BLaER1 (cell line): Measurements from ENCODE around the gene PRPH2.
A peak's percentile ranks its signal among the peaks of the same experiment; 100 is the strongest.

Source experiments
- H3K27ac ChIP-seq: shearing (Covaris generic); formaldehyde crosslinking; 2 replicates; pipeline ENCODE4 v1.8.1; 2022
- H3K27me3 ChIP-seq: shearing (Covaris generic); formaldehyde crosslinking; 2 replicates; pipeline ENCODE4 v1.8.1; 2022
- H3K36me3 ChIP-seq: shearing (Covaris generic); formaldehyde crosslinking; 2 replicates; pipeline ENCODE4 v1.8.1; 2022
- H3K4me1 ChIP-seq: shearing (Covaris generic); formaldehyde crosslinking; 2 replicates; pipeline ENCODE4 v1.8.1; 2022
- H3K4me2 ChIP-seq: shearing (Covaris generic); formaldehyde crosslinking; 2 replicates; pipeline ENCODE4 v1.8.1; 2022
- H3K4me3 ChIP-seq: shearing (Covaris generic); formaldehyde crosslinking; 2 replicates; pipeline ENCODE4 v1.8.1; 2022
- H3K9ac ChIP-seq: shearing (Covaris generic); formaldehyde crosslinking; 2 replicates; pipeline ENCODE4 v1.8.1; 2022
- H3K9me3 ChIP-seq: shearing (Covaris generic); formaldehyde crosslinking; 2 replicates; pipeline ENCODE4 v1.8.1; 2022
- H4K20me1 ChIP-seq: shearing (Covaris generic); formaldehyde crosslinking; 2 replicates; pipeline ENCODE4 v1.8.1; 2022
- Cebpa-rat ChIP-seq: shearing (Covaris generic); IDR thresholded peaks from 2 replicates; pipeline ENCODE4 v1.8.1; 2022

The PRPH2 gene

DNA sequence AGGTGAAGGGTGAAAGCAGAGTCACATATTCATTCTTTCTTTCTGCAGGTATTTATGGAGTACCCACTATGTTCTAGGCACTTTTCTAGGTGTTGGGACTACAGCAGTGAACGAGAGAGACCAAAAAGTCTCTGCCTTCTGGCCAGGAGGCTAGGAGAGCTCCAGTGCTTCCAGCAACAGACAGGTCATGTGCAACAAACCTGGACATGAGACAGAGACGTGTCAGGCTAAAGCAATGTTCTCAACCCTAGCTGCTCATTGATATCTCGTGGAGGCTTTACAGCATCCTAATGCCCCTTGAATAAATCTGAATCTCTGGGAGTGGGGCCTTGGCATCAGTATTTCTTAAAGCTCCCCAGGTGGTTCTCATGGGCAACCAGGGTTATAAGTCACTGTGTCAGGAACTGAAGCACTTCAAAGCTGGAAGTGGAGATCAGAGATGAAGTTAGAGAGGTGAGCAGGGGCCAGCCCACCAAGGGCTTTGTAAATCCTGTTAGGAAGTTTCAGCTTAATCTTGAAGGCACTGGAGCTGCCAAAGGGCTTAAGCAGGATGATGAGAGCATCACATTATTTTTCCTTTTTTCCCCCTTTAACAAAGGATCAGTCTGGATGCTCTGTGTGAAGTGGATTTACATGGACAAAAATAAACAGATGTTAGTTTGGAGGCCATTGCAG, 36.5 kb upstream of the PRPH2 start:
- H3K36me3 ChIP-seq = peaks cover 25% of the 10 kb centered on the region; the same call in 1 of the 2 replicates
- H3K9me3 ChIP-seq = no peaks in the 10 kb centered on the region
- no peak overlapping the region for H3K4me3 ChIP-seq
- H3K9ac ChIP-seq = no peak overlapping the region
- no peak overlapping the region for H3K27ac ChIP-seq
- no peak overlapping the region for H3K4me2 ChIP-seq
- TF ChIP-seq Cebpa-rat = no peak
- no peaks in the 10 kb centered on the region for H3K4me1 ChIP-seq
- H4K20me1 ChIP-seq = no peaks in the 10 kb centered on the region
- no peaks in the 10 kb centered on the region for H3K27me3 ChIP-seq

DNA sequence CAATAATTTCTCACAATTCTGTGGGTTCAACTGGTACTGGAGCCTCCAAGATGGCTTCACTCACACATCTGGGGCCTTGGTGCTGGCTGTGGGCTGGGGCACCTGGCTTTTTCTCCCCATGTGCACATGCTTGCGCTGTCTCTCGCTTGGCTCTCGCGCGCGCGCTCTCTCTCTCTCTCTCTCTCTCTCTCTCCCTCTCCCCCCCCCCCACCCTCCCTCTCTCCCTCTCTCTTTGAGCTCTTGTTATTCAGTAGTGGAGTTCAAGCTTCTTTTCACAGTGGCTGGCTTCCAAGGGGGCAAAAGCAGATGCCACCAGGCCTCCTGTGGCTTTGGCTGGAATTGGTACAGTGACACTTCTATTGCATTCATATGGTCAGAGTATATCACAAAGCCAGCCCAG, 34.3 kb upstream of the PRPH2 start:
- TF ChIP-seq Cebpa-rat = no peak
- peaks cover 25% of the 10 kb centered on the region; the same call in 1 of the 2 replicates for H3K36me3 ChIP-seq
- H3K27me3 ChIP-seq = no peaks in the 10 kb centered on the region
- no peak overlapping the region for H3K4me2 ChIP-seq
- no peaks in the 10 kb centered on the region for H3K4me1 ChIP-seq
- H3K9me3 ChIP-seq = no peaks in the 10 kb centered on the region
- H3K27ac ChIP-seq = no peak overlapping the region
- H3K4me3 ChIP-seq = no peak overlapping the region
- H3K9ac ChIP-seq = no peak overlapping the region
- no peaks in the 10 kb centered on the region for H4K20me1 ChIP-seq

DNA sequence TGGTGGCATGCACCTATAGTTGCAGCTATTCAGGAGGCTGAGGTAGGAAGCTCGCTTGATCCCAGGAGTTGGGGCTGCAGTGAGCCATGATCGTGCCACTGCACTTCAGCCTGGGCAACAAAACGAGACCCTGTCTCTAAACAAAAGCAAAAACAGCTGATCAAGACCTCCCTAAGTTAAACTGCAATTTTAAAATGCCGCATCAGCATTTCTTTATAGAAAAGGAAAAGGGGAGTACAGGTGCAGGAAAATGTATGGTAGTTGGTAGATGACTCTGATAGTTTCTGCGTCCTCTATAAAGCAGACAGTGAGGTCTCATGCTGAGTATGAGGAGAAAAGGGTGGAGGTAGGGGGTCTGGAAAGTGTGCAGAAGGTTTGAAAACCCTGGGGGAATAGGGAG, 32.4 kb upstream of the PRPH2 start:
- H3K27ac ChIP-seq = no peak overlapping the region
- no peak for TF ChIP-seq Cebpa-rat
- H3K27me3 ChIP-seq = no peaks in the 10 kb centered on the region
- peaks cover 4% of the 10 kb centered on the region; the same call in 1 of the 2 replicates for H3K4me1 ChIP-seq
- H3K4me3 ChIP-seq = no peak overlapping the region
- no peak overlapping the region for H3K9ac ChIP-seq
- H3K36me3 ChIP-seq = peaks cover 14% of the 10 kb centered on the region; the same call in 1 of the 2 replicates
- H3K9me3 ChIP-seq = no peaks in the 10 kb centered on the region
- no peak overlapping the region for H3K4me2 ChIP-seq
- H4K20me1 ChIP-seq = no peaks in the 10 kb centered on the region

DNA sequence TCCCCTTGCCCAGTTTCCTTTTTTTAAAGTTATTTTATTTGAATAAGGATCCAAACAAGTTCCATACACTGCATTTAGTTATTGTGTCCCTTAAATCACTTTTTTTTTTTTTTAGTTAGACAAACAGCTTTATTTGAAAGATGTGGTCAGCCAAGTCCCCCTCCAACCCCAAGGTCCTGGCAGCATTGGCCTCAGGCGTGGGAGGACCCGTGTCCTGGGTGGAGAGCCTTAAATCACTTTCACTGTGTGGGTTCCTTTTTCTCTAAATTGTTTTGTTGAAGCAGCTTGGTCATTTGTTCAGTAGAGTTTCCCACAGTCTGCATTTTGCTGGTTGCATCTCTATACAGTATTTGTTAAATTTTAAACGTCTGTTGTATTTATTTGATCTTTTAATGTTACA, 28.7 kb upstream of the PRPH2 start:
- H3K9me3 ChIP-seq = no peaks in the 10 kb centered on the region
- no peak overlapping the region for H3K9ac ChIP-seq
- H3K4me1 ChIP-seq = peaks cover 25% of the 10 kb centered on the region
- no peak overlapping the region for H3K27ac ChIP-seq
- H3K4me2 ChIP-seq = no peak overlapping the region
- no peaks in the 10 kb centered on the region for H3K27me3 ChIP-seq
- no peak for TF ChIP-seq Cebpa-rat
- no peak overlapping the region for H3K4me3 ChIP-seq
- H4K20me1 ChIP-seq = no peaks in the 10 kb centered on the region
- no peaks in the 10 kb centered on the region for H3K36me3 ChIP-seq

DNA sequence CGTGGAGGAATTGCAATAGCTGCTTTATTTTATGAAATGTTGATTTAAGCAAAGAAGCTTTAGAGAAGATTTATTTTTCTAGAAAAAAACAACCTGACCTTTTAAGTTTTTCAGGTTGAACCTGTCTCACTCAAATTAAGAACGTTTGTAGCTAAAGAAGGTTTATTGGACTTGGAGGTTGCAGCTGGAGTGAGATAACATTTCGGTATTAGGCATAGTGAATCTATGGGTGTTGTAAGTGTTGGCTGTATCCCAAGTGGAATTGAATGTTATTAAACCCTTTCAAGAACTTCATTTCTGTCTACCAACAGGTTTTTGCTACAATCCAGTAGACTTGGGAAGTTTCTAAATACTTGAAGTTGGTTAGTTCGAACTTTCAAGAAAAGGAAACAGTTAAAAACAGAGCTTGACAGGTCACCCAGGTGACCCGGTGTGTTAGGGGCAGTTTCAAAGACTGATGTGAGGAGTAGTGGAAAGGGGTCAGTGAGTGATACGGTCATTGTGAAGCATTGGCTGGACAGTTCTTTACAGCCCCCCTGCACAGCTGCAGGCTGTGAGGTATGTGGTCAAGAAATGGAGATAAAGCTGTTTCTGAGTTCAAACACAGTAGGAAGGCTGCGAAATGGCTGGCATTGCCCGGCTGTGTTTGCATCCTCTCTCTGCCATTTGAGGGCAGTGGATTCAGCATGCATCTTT, 26.0 kb upstream of the PRPH2 start:
- peak overlapping the region; percentile 87 for H3K9ac ChIP-seq
- no peaks in the 10 kb centered on the region for H3K27me3 ChIP-seq
- H3K9me3 ChIP-seq = no peaks in the 10 kb centered on the region
- peaks cover 41% of the 10 kb centered on the region for H3K4me1 ChIP-seq
- H3K36me3 ChIP-seq = no peaks in the 10 kb centered on the region
- peak overlapping the region; percentile 90 for H3K27ac ChIP-seq
- peaks cover 23% of the 10 kb centered on the region for H4K20me1 ChIP-seq
- peak overlapping the region; percentile 83 for H3K4me2 ChIP-seq
- peak overlapping the region; percentile 98 for H3K4me3 ChIP-seq
- TF ChIP-seq Cebpa-rat = no peak

DNA sequence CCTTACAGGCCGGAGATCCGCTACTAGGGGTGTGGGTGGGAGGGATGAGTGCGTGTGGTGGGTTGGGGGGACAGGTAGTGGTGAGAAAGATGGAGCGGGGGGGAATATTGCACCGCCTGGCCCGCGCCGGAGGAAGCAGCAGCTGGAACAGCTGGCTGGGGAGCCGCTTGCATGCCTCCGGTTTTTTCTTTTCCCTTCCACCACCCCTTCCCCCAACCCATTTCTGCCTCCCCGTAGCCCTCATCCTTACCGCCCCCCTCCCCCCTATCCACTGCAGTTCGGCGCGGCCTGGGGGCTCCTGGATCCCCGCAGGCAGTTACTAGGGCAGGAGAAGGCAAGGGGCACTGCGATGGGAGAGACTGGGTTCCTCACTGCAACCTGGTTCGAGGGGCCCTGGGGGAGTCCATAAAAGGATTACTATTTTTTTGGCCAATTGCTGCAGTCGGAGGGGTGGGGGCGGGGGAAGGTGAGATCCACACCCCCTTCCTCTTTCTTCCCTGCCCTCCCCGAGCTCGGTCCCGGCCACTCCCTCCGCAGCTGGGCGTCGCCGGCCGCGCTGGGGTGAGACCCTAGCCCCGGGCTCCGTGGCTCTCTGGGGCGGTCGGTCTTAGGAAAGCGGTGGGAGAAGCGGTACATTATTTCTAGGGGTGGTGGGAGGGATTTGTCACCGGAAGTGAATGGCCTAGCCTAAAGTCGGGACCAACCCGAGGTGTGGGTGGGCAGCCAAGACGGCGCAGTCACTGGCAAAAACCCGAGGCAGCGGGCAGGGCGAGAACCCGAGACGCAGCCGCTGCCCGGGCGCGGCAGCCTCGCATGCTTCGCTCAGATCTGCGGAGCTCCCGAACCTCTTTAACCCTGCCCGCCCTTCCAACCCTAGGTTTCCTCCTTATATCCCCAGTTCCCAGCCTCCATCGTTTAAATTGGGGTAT, 24.3 kb upstream of the PRPH2 start:
- no peaks in the 10 kb centered on the region for H3K27me3 ChIP-seq
- TF ChIP-seq Cebpa-rat = no peak
- H3K4me3 ChIP-seq = peak overlapping the region; percentile 98
- peak overlapping the region; percentile 90 for H3K27ac ChIP-seq
- peak overlapping the region; percentile 83 for H3K4me2 ChIP-seq
- no peaks in the 10 kb centered on the region for H3K36me3 ChIP-seq
- H3K9me3 ChIP-seq = no peaks in the 10 kb centered on the region
- peak overlapping the region; percentile 87 for H3K9ac ChIP-seq
- H3K4me1 ChIP-seq = peaks cover 57% of the 10 kb centered on the region
- peaks cover 23% of the 10 kb centered on the region for H4K20me1 ChIP-seq

DNA sequence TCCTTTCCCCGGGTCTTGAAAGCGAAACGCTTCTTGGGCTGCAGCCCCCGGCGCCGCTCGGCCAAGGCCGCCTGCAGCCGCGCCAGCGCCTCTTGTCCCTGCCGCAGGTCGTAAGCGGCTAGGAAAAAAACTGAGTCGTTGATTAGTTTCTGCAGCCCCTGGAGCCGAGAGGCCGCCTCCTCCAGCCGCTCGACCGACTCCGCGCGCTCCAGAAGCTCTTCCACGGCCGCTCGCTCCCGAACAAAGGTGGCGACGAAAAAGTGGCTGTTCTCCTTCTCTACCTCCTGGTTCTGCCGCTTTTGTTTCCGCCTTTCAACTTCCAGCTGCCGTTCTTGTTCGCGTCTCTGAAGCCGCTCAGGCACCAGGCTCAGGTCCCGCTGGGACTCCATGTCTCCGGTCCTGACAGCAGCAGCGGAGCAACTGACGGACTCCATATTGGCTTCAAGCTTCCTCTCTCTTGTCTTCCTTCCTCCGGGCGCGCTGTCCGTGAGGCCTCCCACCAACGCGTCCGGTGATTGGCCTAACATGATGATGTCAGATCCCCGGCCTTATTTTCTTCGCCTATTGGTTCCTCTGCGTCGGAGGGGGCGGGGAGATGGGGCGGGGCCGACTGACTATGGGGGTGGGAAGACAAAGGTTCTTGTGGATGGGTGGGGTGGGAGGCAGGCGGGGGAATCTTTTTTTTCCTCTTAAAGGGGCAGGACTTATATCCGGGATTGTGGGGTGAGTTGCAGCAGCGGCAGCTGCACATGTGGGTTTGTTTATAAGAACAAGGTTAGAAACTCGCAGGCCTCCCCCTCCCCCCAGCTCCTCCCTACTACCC, 23.5 kb upstream of the PRPH2 start, which contains the start of gene TBCC:
TBCC (minus strand) TSS at position 464 of the 823 bp plus-strand sequence; CDS start at position 434, 30 bp downstream.
- Histone ChIP-seq H3K4me1 (peaks cover 66% of the 10 kb centered on the region), H3K36me3 (no peaks in the 10 kb centered on the region), H3K4me2 (peak within 1 kb of the TSS; percentile 90), H3K27me3 (no peaks in the 10 kb centered on the region), H4K20me1 (peaks cover 23% of the 10 kb centered on the region), H3K27ac (peak within 1 kb of the TSS; percentile 98), H3K9ac (peak within 1 kb of the TSS; percentile 99), H3K9me3 (no peaks in the 10 kb centered on the region), H3K4me3 (peak within 1 kb of the TSS; percentile 98)
- TF ChIP-seq Cebpa-rat = no peak

DNA sequence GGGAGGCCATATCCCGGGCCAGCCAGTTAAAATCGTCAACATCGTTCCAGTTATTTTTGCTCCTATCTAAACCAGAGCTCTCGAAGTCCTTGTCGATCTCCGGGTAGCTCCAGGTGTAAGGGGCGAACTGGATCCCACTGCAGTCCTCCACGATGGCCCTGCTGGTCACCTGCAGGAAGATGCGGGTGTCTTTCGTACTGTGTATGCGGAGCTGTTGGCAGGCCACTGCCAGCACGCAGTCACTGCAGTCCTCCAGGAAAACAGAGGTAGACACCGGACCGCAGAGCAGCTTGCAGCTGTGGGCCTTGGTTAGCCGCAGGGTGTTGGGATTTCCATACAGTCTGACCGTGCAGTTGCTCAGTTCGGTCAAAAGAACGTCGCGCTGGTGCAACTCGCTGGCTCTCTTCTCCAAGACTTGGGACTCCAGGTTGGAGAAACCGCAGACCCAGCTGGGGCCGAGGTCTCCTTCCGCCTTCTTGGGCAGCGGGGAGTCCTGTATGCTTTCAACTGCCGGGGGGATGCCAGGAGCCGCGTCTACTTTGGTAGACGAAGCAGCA, 22.8 kb upstream of the PRPH2 start:
- Histone ChIP-seq H3K4me1 (peaks cover 73% of the 10 kb centered on the region), H3K27me3 (no peaks in the 10 kb centered on the region), H3K9me3 (no peaks in the 10 kb centered on the region), H3K9ac (peak overlapping the region; percentile 99), H3K4me2 (peak overlapping the region; percentile 90), H3K36me3 (no peaks in the 10 kb centered on the region), H4K20me1 (peaks cover 23% of the 10 kb centered on the region), H3K4me3 (peak overlapping the region; percentile 98), H3K27ac (peak overlapping the region; percentile 98)
- no peak for TF ChIP-seq Cebpa-rat
